Left cardiac atrium (tissue), 4 donors: ENCODE results near the gene ENPEP. TPM values are rescaled to one million over a fixed set of nuclear protein-coding genes. Genes with fewer than 3 reads are reported as not detected.
A peak's percentile ranks its signal among the peaks of the same experiment; 100 is the strongest.
"Not testable (repeated sequence)": the region's sequence is repeated elsewhere in the genome, so short reads cannot be mapped to it uniquely, and the experiment has no call there.

ENCODE experiments used
- ATAC-seq, 2 donors: fragments of 200-7000 bp; cut with Tn5 transposase; one replicate each; pipeline ENCODE4 v1.9.1; 2020; ENCODE audit warnings: mild to moderate bottlenecking in 2 of 2, moderate library complexity in 2 of 2
- DNase-seq: peaks from one replicate; pipeline ENCODE4 v3.0.0-alpha.2; 2020
- intact Hi-C, 2 donors: fragments of 100-400 bp; cut with DNase I; formaldehyde crosslinking; loops; one replicate each; pipeline versions ENCODE4 v1.14.1 to v1.15.1; 2022 to 2023
- long read RNA-seq: library from polyadenylated mRNA; unstranded; transcript quantifications from one replicate; pipeline ENCODE4 v2.0.0, GENCODE V29; 2021
- total RNA-seq, 2 donors: library from RNA; stranded (reverse); fragmentation: NEBNext Ultra II Directional; extraction: Animal tissue kit (Norgen Biotek cat#: 25700); gene quantifications; one replicate each; pipeline ENCODE4 v1.2.1, GENCODE V29; 2021
- donor health status: DM: no; HTN: yes; CAD: no.
- donor health status: DM: no; HTN: yes; CAD: no; lungs with severe emphysema.
- donor health status: DM: yes; HTN: yes; CAD: no.
- donor health status: Dilated cardiomyopathy.

Gene ENPEP
- total RNA-seq = 10 to 100 TPM in 1 of 2 donors, 1 to 10 TPM in 1; 7.4 to 12.2 TPM
- long read RNA-seq, full-length matches to known transcripts = 14 of 14 reads
- long read RNA-seq, partial matches to known transcripts = 0 of 14 reads
- long read RNA-seq, other reads (novel, unspliced or antisense) = 0 of 14 reads

GRCh38 chr4:110475881-110476818 is at the start of gene ENPEP:
Gene ENPEP (plus strand): TSS chr4:110476155. CDS start chr4:110476415, 260 bp downstream.
- ATAC-seq (peak; percentile 89), DNase-seq (peak; percentile 58)
- intact Hi-C loops = loop anchor here in 1 of 2 donors (10.0 kb wide), 1 partner anchor 111 kb away; no protein-coding TSS in a partner anchor

- DNase-seq, intact Hi-C loops, ATAC-seq: not testable (repeated sequence)
Measured at GRCh38 chr4:110431805-110432204, 44.1 kb upstream of the ENPEP start.

DNA sequence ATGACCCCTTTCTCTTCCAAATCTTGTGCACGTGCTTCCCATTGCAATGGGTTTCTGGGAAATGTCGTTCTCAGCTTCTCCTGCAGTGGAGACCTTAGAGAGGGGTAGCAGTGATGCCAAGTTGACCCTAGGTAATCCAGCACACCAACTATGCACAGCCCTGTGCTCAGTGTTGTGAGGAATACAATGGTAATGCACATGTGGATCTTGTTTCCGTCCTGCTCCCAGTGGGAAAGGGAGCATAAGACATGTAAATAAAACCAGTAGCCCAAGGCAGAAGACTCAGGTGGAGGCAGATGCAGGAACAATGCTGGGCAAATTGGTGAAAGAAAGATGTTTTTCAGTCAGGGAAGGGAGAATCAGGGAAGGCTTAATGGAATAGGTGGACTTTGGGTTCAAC is 38.7 kb upstream of the ENPEP start:
- intact Hi-C loops, ATAC-seq: not testable (repeated sequence)

DNA sequence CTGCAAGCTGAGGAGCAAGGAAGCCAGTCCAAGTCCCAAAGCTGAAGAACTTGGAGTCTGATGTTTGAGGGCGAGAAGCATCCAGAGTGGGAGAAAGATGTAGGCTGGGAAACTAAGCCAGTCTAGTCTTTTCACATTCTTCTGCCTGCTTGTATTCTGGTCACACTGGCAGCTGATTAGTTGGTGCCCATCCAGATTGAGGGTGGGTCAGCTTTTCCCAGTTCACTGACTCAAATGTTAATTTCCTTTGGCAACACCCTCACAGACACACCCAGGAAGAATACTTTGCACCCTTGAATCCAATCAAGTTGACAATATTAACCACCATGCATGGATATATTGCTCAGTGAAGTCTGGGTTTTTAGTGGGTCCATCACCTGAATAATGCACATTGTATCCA is 36.7 kb upstream of the ENPEP start:
- ATAC-seq, intact Hi-C loops, DNase-seq: not testable (repeated sequence)

More for the DNA sequence above, 38.7 kb upstream of the ENPEP start:
- DNase-seq = not testable (repeated sequence)

DNA sequence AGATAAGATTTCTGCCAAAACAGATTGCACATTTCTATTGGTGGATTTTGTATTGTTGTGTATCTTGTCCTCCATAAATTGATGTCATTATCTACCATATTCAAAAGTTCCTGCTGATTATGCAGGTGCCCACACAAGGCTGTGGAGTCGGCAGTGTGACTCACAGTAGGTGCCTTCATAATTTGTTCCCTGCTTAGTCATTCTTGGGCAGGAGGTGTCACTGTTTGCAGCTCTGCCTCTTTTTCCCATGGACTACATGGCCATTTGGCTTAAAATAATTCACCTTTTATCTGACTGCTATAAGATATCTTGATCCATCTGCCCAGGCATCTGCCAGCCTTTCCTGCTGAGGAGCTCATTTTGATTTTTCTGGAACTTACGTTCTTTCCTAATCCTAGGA is 33.6 kb upstream of the ENPEP start:
- no peak for DNase-seq
- no peak for ATAC-seq
- intact Hi-C loops = no loop called here

DNA sequence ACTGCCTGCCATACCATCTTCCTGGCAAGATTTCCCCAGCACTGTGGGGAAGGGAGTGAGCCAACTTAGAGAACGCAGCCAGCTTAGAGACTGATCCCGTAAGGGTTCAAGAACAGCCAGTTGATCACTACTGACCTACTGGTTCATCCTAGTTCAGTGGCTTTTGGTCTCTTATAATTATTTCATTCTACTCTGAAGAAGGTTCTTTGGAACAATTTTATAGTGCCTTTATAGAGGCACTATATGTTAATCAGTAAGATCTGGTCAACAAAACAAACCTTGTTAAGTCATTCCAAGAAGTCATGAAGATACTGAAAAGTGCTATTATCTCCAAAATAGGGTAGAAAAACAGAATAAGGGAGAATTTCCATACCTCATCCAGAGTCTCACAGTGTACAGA is 33.2 kb upstream of the ENPEP start:
- ATAC-seq (no peak), DNase-seq (no peak)
- intact Hi-C loops = no loop called here

DNA sequence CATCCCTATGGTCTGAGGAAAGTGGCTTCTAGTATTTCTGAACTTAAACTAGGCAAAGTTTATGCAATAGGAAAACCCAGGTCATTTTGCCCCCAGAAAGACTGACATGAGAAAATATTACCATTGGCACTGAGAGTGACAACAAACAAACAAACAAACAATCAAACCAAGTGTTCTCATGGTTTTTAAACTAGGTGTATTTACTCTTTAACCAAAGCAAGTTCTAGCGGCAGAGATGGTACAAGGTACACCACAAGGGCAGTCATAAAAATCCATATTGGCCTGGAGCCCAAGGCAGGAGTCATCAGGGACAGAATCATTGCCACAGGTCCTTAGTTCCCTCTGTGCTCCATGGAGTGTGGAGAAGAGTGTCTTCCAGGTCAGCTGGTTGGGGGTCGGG is 26.0 kb upstream of the ENPEP start:
- intact Hi-C loops = no loop called here
- ATAC-seq (no peak), DNase-seq (no peak)

DNA sequence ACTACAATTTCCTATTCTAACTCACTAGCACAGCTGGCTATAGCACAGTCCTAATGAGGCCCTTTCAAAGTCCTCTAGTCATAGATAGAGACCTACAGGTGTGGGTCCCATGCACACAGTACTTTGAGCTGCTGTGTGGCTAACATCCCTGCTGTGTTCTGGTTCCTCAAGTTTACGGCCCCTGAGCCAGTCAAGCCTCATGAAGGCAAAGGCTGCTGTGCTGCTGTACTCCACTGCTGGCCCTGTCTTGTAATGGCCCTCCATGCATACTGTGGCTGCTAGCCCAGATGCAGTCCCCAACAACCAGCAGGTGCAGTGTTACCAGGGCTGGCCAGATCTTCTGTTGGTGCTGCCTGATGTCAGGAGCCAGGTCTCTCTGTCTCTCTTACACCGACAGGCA is 23.4 kb upstream of the ENPEP start:
- ATAC-seq (no peak), DNase-seq (no peak)
- intact Hi-C loops = no loop called here

DNA sequence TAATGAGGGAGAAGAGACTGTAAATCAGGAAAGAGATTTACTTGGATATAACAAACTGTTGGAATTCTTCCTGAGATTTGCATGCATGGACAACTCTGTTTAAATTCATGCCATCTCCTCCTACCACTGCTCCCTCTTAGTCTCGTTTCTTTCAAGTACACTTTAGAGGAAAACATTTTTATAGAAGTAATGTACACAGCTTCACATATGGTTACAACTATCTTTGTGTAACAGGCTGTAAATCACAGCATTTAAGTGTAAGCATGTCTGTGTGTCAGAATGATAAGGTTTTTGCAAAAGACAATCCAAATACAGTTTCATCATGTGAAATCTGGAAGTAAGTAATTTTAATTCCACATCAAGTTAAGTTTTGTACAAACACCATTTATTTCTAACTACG is 21.5 kb upstream of the ENPEP start:
- intact Hi-C loops = no loop called here
- ATAC-seq (no peak), DNase-seq (no peak)

- DNase-seq (no peak), ATAC-seq (no peak)
- intact Hi-C loops = no loop called here
Measured at GRCh38 chr4:110458494-110459266, 17.3 kb upstream of the ENPEP start.

GRCh38 chr4:110460074-110460746 is 15.7 kb upstream of the ENPEP start:
- DNase-seq = no peak
- ATAC-seq = no peak
- intact Hi-C loops = no loop called here

DNA sequence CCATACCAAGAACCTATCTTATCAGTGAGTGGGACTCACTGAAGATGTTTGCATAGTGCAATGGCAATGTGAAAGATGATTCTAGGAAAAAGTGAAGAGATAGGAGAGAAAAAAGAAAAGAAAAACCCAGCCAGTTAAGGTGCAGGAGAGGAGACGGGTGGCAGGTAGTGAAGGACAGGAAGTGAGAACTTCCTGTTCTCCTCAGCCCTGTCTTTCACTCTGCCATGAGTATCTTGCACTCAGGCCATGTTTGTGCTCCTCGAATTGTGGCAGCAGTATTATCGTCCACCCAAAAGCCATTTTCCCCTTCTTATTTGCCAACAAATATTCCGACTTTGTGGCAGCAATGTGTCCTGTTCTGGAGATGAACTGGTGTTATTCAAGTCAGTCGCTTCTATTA is 8.6 kb upstream of the ENPEP start:
- intact Hi-C loops = no loop called here
- no peak for ATAC-seq
- no peak for DNase-seq

GRCh38 chr4:110472583-110473329 is 3.2 kb upstream of the ENPEP start:
- DNase-seq = no peak
- intact Hi-C loops = loop anchor here in 1 of 2 donors (10.0 kb wide), 1 partner anchor 108 kb away; no protein-coding TSS in a partner anchor
- no peak for ATAC-seq

- DNase-seq (no peak), ATAC-seq (no peak)
- intact Hi-C loops = loop anchor here in 1 of 2 donors (10.0 kb wide), 1 partner anchor 110 kb away; no protein-coding TSS in a partner anchor
Measured at GRCh38 chr4:110474481-110474880, 1.5 kb upstream of the ENPEP start.

GRCh38 chr4:110475080-110475479 is 875 bp upstream of the ENPEP start:
- ATAC-seq, DNase-seq: not testable (repeated sequence)
- intact Hi-C loops = loop anchor here in 1 of 2 donors (10.0 kb wide), 1 partner anchor 110 kb away; no protein-coding TSS in a partner anchor

DNA sequence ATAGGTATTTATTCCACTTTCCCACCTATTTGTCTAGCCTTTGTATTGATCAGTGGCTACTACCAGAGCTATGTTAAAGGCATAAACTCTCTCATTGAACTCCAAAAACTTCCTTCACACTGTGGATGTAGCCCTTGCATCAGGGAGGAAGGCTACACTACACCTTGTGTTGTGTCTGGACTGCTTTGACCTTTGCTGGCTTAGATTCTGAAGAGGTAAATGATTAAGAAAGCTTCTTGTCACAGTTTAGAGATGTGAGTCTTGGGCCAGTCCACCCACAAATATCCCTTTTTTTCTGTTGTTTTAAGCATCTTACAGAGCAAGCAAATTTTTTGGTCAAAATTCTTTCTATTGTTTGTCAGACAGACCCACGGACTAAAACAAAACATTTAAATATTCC is 1.9 kb downstream of the ENPEP start:
- ATAC-seq = no peak
- intact Hi-C loops = loop anchor here in 1 of 2 donors (10.0 kb wide), 1 partner anchor 113 kb away; no protein-coding TSS in a partner anchor

GRCh38 chr4:110480031-110480549 is 4.1 kb downstream of the ENPEP start:
- intact Hi-C loops = no loop called here
- DNase-seq = no peak
- ATAC-seq = peak; percentile 27 to 62

More for the DNA sequence above, 1.9 kb downstream of the ENPEP start:
- DNase-seq = no peak

DNA sequence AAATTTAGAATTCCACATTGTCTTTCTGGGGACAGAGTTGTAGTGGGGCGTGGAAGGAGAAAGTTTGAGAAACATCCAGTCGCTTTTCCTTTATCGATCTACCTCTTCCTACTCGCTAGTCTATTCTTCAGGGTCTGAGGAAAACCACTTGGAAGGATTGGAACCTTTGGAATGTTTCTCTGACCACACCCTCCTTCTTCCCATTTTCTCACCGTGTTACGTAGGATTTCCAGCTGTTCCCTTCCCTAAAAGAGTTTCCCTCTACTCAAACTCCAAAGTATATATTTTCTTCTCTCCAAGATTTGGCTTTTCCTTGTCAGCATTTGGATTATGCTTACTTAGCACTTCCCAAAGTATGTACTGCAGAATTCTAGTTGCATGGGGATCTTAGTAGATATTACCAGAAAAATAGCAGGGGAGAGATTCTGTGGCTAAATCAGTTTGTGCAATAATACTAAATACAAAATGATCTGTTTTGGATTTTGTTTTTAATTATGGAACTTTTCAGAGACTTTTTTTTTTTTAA is 4.9 kb downstream of the ENPEP start:
- intact Hi-C loops = no loop called here
- ATAC-seq (no peak), DNase-seq (no peak)
